GM18861 (cell line): ENCODE data around the gene CLPSL2.

Experiments used
- ATAC-seq: cut with Tn5 transposase; IDR thresholded peaks from one replicate; pipeline ENCODE4 v1.9.1; 2021; ENCODE audit not compliant: unreplicated experiment

CLPSL2 gene

GRCh38 chr6:35745509-35745908, 30.9 kb upstream of the CLPSL2 start:
- ATAC-seq, result no peak

GRCh38 chr6:35746516-35746915, 29.9 kb upstream of the CLPSL2 start:
- no peak for ATAC-seq

GRCh38 chr6:35747877-35748276, 28.5 kb upstream of the CLPSL2 start:
- no peak for ATAC-seq

DNA sequence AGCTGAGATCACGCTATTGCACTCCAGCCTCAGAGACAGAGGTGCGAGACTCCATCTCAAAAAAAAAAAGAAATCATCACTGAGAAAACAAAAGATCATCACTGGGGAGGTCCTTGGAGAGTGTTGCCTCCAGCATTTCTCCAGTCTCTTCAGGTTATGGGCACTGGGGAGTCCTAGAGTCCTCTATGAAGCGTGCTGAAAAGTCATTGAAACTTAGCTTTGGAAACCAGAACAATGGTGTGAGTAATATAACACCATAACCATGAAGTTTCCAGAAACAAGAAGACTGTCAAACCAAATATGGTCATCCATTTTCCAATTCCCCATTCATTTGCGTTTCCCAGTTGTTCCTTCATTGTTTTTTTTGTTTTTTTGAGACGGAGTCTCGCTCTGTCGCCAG, 25.8 kb upstream of the CLPSL2 start:
- ATAC-seq, result no peak

GRCh38 chr6:35751594-35751993, 24.8 kb upstream of the CLPSL2 start:
- ATAC-seq, result no peak

DNA sequence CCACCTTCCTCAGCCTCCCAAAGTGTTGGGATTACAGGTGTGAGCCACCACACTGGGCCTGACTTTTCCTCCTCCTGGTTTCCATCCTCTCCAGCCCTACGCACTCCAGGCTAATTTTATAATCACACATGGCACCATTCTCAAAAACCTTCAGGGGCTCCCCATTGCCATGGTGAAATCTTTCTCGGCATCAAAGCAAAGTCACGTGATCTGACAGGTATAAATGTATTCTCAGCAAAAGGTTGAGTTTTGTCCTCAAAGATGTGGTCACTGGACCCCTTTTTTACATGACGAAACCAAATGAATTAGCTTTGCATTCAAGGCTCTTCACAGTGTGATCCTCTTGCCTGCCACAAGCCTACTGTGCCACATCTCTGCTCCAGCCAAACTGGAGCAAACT, 24.1 kb upstream of the CLPSL2 start:
- ATAC-seq, result no peak

DNA sequence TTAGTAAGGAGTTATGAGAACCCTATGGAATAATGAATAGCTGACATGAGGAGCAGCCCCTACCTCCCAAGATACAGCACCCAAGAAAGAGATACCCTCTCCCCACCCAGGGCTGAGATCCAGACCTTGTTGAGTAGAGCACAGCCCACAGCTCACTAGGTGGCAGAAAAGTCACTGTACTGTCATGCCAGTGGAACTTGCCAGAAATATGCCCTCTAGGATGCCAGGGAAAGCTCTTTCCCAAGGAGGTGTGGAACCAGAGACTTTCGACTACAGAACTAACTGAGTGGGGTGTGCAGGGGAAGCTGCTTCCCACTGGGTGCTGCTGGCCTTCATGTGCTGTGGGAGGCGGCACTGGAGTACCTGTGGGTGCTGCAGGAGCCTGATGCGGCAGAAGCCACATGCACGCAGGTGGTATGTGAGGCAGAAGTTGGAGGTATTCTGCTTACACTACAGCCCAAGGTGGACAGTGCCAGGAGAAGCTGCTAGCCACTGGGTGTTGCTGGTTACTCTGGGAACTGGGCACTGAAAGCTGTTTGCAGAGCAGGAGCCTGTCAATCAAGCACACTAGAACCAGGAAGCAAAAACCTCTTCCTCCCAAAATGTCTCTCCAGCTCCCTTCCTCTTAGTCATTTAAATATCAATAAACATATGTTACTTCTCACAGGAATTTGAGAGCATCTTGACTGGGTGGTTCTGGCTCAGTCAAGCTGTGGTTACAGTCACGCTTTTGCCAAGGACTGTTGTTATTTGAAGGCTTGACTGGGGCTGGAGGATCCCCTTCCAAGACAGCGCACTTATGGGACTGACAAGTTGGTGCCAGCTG, 21.7 kb upstream of the CLPSL2 start:
- ATAC-seq, result no peak

- no peak for ATAC-seq
Observed at GRCh38 chr6:35755278-35755924, 21.0 kb upstream of the CLPSL2 start.

DNA sequence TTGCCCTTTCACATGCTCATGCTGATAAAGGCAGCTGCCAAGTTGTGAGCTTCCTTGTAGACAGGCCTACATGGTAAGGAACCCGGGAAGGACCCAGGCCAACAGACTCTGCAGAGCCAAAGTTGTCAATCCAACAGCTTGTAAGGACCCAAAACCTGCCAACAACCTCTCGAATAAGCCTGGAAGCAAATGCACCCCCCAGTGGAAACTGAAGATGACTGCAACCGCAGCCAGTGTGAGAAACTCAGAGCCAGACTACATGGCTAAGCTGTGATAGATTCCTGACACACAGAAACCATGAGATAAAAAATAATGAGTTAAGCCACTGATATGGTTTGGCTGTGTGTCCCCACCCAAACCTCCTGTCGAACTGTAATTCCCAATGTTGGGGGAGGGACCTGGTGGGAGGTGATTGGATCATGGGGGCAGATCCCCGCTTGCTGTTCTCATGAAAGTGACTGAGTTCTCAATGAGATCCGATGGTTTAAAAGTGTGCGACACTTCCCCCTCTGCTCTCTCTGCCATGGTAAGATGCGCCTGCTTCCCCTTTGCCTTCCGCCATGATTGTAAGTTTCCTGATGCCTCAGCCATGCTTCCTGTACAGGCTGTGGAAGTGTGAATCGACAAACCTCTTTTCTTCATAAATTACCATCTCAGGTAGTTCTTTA, 18.8 kb upstream of the CLPSL2 start:
- ATAC-seq, result no peak

DNA sequence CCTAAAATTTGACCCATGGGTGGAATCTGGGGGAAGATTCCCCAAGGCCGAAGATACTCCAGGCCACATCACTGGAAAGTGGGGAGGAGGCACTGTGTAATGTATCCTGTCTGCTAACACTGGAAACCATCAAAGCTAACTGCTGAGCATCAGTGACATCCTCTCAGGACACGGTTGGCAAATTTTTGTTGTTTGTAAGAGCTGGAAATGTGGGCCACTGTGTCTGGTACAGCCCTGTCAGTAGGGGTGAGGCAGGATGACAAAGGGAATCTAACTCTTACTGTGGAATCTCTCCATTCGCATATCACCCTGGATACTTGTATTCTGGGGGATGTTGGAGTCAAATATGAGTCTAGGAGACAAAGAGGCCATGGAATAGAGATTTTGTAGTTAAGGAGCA, 17.0 kb upstream of the CLPSL2 start:
- ATAC-seq, result no peak

- no peak for ATAC-seq
Observed at GRCh38 chr6:35765739-35766138, 10.7 kb upstream of the CLPSL2 start.

- ATAC-seq, result no peak
Observed at GRCh38 chr6:35769211-35769610, 7.2 kb upstream of the CLPSL2 start.

GRCh38 chr6:35771343-35771627, 5.1 kb upstream of the CLPSL2 start:
- ATAC-seq, result no peak

- ATAC-seq, result no peak
Observed at GRCh38 chr6:35774116-35774794, 2.1 kb upstream of the CLPSL2 start.

GRCh38 chr6:35775031-35775430, 1.4 kb upstream of the CLPSL2 start:
- no peak for ATAC-seq

GRCh38 chr6:35777356-35778102, 1.1 kb downstream of the CLPSL2 start:
- no peak for ATAC-seq

GRCh38 chr6:35778437-35778836, 2.0 kb downstream of the CLPSL2 start:
- no peak for ATAC-seq

DNA sequence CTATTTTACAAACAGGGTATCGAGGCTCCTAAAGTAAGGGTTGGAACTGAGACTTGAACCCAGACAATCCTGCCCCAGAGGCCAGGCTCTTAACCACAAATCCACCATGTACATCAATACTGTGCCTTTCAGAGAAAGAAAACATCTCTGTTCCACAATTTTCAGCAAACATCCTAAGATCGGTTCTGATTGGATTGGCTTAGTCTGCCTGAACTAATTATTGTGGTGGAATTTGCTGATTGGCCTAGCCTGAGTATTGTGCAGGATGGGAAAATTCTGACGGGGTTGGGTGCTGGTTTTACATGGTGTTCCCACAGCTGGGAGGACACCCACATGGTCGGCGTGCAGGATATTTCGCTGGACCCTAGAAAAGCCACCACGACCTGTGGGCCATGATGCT, 4.3 kb downstream of the CLPSL2 start, which contains the start of gene CLPSL1:
TSS of gene CLPSL1 (plus strand) at position 301 of the 400 bp plus-strand sequence. CDS start at position 393, 92 bp downstream.
- ATAC-seq, result no peak

GRCh38 chr6:35781290-35781689, 4.9 kb downstream of the CLPSL2 start:
- no peak for ATAC-seq

DNA sequence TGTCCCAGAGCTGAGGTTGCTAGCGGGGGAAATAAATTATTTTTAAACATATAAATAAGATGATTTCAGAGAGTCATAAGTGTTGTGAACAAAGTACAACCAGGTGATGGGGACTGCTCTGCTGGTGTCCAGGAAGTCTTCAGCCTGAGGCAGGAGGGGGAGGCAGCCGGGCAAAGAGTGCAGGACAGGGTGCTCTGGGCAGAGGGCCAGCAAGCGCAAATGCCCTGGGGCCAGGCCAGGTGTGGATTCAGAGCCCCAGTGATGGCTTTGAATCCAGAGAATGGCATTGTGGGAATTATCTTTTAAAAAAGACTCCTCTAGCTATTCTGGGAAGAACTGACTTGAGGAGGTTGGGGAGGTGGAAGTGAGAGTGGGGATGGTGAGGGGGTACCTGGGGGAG, 6.0 kb downstream of the CLPSL2 start:
- no peak for ATAC-seq

DNA sequence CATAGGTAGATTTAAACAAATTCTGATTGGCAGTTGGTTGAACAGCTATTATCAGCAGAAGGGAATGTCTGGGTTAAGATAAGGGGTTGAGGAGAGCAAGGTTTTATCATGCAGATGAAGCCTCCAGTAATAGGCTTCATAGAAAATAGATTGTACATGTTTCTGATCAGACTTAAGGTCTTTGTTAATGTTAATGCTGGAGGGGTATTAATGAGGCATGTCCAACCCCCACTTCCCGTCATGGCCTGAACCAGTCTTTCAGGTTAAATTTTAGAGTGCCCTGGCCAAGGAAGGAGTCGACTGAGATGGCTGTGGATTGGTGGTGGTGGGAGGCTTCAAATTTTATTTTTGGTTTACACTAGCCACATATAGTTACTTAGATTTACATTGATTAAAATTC, 7.8 kb downstream of the CLPSL2 start:
- ATAC-seq, result no peak
